GM18499 (cell line): ENCODE data around the gene TMEM203.

Experiments used
- ATAC-seq: cut with Tn5 transposase; IDR thresholded peaks from one replicate; pipeline ENCODE4 v1.9.1; 2021; ENCODE audit warnings: moderate number of reproducible peaks; ENCODE audit not compliant: insufficient read depth, unreplicated experiment

TMEM203 gene

GRCh38 chr9:137168904-137169856 lies 36.3 kb downstream of the TMEM203 start:
- ATAC-seq = no peak

GRCh38 chr9:137168573-137168903 lies 36.9 kb downstream of the TMEM203 start:
- no peak for ATAC-seq

GRCh38 chr9:137167747-137168572 lies 37.5 kb downstream of the TMEM203 start:
- no peak for ATAC-seq

GRCh38 chr9:137167277-137167746 lies 38.1 kb downstream of the TMEM203 start:
- ATAC-seq = no peak

- no peak for ATAC-seq
Measured at GRCh38 chr9:137166380-137167229, 38.8 kb downstream of the TMEM203 start.

GRCh38 chr9:137165250-137165836 lies 40.1 kb downstream of the TMEM203 start:
- no peak for ATAC-seq

- no peak for ATAC-seq
Measured at GRCh38 chr9:137164370-137165249, 40.8 kb downstream of the TMEM203 start.

GRCh38 chr9:137163805-137164204 lies 41.6 kb downstream of the TMEM203 start:
- ATAC-seq = no peak

- ATAC-seq = no peak
Measured at GRCh38 chr9:137163365-137163715, 42.1 kb downstream of the TMEM203 start.

- ATAC-seq = no peak
Measured at GRCh38 chr9:137162505-137163364, 42.7 kb downstream of the TMEM203 start.

- ATAC-seq = no peak
Measured at GRCh38 chr9:137161558-137162486, 43.6 kb downstream of the TMEM203 start.

- no peak for ATAC-seq
Measured at GRCh38 chr9:137160716-137161557, 44.5 kb downstream of the TMEM203 start.

- no peak for ATAC-seq
Measured at GRCh38 chr9:137160054-137160425, 45.4 kb downstream of the TMEM203 start.

GRCh38 chr9:137159105-137160053 lies 46.1 kb downstream of the TMEM203 start:
- ATAC-seq = no peak

- no peak for ATAC-seq
Measured at GRCh38 chr9:137158625-137159024, 46.8 kb downstream of the TMEM203 start.
